Activated naive CD4-positive, alpha-beta T cell treated with anti-CD3 and anti-CD28 coated beads, Interleukin-2, amount 10 ng/mL, durations not matched to agents 7 days and 5 days (primary cell): ENCODE results near the gene RAD51B.

Source experiments
- CTCF ChIA-PET: fragments of 350-600 bp; sonication (Branson Sonifier 250); formaldehyde crosslinking; loops from one replicate; lab custom pipeline; 2021; ENCODE audit warnings: antibody characterized with exemption; lab: Charles Lee
- DNase-seq: peaks from one replicate; pipeline ENCODE4 v3.0.0-alpha.2; 2020
- H3K27ac Mint-ChIP-seq: one replicate; pipeline ENCODE4 v1.8.0; 2021; ENCODE audit warnings: mild to moderate bottlenecking, moderate library complexity, mixed read lengths
- H3K27me3 Mint-ChIP-seq: one replicate; pipeline ENCODE4 v1.8.0; 2021; ENCODE audit warnings: mild to moderate bottlenecking, mixed read lengths
- H3K36me3 Mint-ChIP-seq: one replicate; pipeline ENCODE4 v1.8.0; 2021; ENCODE audit warnings: mixed read lengths
- H3K4me1 Mint-ChIP-seq: one replicate; pipeline ENCODE4 v1.8.0; 2021; ENCODE audit warnings: mixed read lengths
- H3K4me3 Mint-ChIP-seq: one replicate; pipeline ENCODE4 v1.8.0; 2021; ENCODE audit warnings: mild to moderate bottlenecking, moderate library complexity, mixed read lengths
- H3K9me3 Mint-ChIP-seq: one replicate; pipeline ENCODE4 v1.8.0; 2021; ENCODE audit warnings: mixed read lengths

The RAD51B gene

GRCh38 chr14:68315081-68315480 is 495.5 kb downstream of the RAD51B start:
- Mint-ChIP-seq H3K36me3 (peaks cover 2% of the 10 kb centered on the region), H3K4me3 (no peak overlapping the region), H3K27ac (no peak overlapping the region), H3K4me1 (peaks cover 7% of the 10 kb centered on the region), H3K27me3 (no peaks in the 10 kb centered on the region), H3K9me3 (no peaks in the 10 kb centered on the region)
- no peak for DNase-seq
- CTCF ChIA-PET = no interaction called here

GRCh38 chr14:68316078-68316868 is 496.7 kb downstream of the RAD51B start:
- Mint-ChIP-seq H3K4me3 (no peak overlapping the region), H3K27ac (no peak overlapping the region), H3K4me1 (peaks cover 7% of the 10 kb centered on the region), H3K36me3 (peaks cover 2% of the 10 kb centered on the region), H3K9me3 (no peaks in the 10 kb centered on the region), H3K27me3 (no peaks in the 10 kb centered on the region)
- DNase-seq = no peak
- CTCF ChIA-PET = no interaction called here

- Mint-ChIP-seq H3K27me3 (no peaks in the 10 kb centered on the region), H3K4me1 (peaks cover 7% of the 10 kb centered on the region), H3K27ac (no peak overlapping the region), H3K36me3 (peaks cover 2% of the 10 kb centered on the region), H3K4me3 (no peak overlapping the region), H3K9me3 (no peaks in the 10 kb centered on the region)
- CTCF ChIA-PET = interaction anchor here (0.7 kb wide), 1 partner anchor 11 kb away, joined by 3 read pairs; no protein-coding TSS in a partner anchor
- no peak for DNase-seq
These were observed 497.7 kb downstream of the RAD51B start for GRCh38 chr14:68317239-68317638.

- H3K36me3 Mint-ChIP-seq = peaks cover 2% of the 10 kb centered on the region
- no peak for DNase-seq
- H3K4me1 Mint-ChIP-seq = peaks cover 7% of the 10 kb centered on the region
- CTCF ChIA-PET = no interaction called here
- no peak overlapping the region for H3K27ac Mint-ChIP-seq
- H3K4me3 Mint-ChIP-seq = no peak overlapping the region
- H3K27me3 Mint-ChIP-seq = no peaks in the 10 kb centered on the region
- H3K9me3 Mint-ChIP-seq = no peaks in the 10 kb centered on the region
These were observed 499.2 kb downstream of the RAD51B start for GRCh38 chr14:68318828-68319227.

- CTCF ChIA-PET = no interaction called here
- no peaks in the 10 kb centered on the region for H3K27me3 Mint-ChIP-seq
- H3K27ac Mint-ChIP-seq = no peak overlapping the region
- no peaks in the 10 kb centered on the region for H3K4me1 Mint-ChIP-seq
- DNase-seq = no peak
- H3K9me3 Mint-ChIP-seq = no peaks in the 10 kb centered on the region
- H3K4me3 Mint-ChIP-seq = no peak overlapping the region
- H3K36me3 Mint-ChIP-seq = no peaks in the 10 kb centered on the region
These were observed 500.9 kb downstream of the RAD51B start for GRCh38 chr14:68320495-68320894.

- CTCF ChIA-PET = interaction anchor here (1.1 kb wide), 1 partner anchor 10 kb away, joined by 3 read pairs; no protein-coding TSS in a partner anchor
- Mint-ChIP-seq H3K36me3 (no peaks in the 10 kb centered on the region), H3K4me1 (no peaks in the 10 kb centered on the region), H3K27me3 (no peaks in the 10 kb centered on the region), H3K9me3 (no peaks in the 10 kb centered on the region), H3K27ac (peak overlapping the region; percentile 20), H3K4me3 (no peak overlapping the region)
- DNase-seq = no peak
These were observed 503.5 kb downstream of the RAD51B start for GRCh38 chr14:68322940-68323620.

GRCh38 chr14:68325267-68325807 is 505.8 kb downstream of the RAD51B start:
- CTCF ChIA-PET = no interaction called here
- no peak overlapping the region for H3K4me3 Mint-ChIP-seq

GRCh38 chr14:68327231-68327630 is 507.7 kb downstream of the RAD51B start:
- no peak overlapping the region for H3K27ac Mint-ChIP-seq
- no peaks in the 10 kb centered on the region for H3K27me3 Mint-ChIP-seq
- H3K4me1 Mint-ChIP-seq = no peaks in the 10 kb centered on the region
- H3K4me3 Mint-ChIP-seq = no peak overlapping the region
- no peak for DNase-seq
- CTCF ChIA-PET = no interaction called here
- no peaks in the 10 kb centered on the region for H3K9me3 Mint-ChIP-seq
- H3K36me3 Mint-ChIP-seq = no peaks in the 10 kb centered on the region

More at GRCh38 chr14:68325267-68325807, 505.8 kb downstream of the RAD51B start:
- H3K27me3 Mint-ChIP-seq = no peaks in the 10 kb centered on the region
- H3K36me3 Mint-ChIP-seq = no peaks in the 10 kb centered on the region
- no peak for DNase-seq
- H3K4me1 Mint-ChIP-seq = no peaks in the 10 kb centered on the region
- H3K27ac Mint-ChIP-seq = no peak overlapping the region
- no peaks in the 10 kb centered on the region for H3K9me3 Mint-ChIP-seq

- no peak overlapping the region for H3K4me3 Mint-ChIP-seq
- DNase-seq = no peak
- H3K9me3 Mint-ChIP-seq = no peaks in the 10 kb centered on the region
- no peaks in the 10 kb centered on the region for H3K36me3 Mint-ChIP-seq
- no peaks in the 10 kb centered on the region for H3K27me3 Mint-ChIP-seq
- H3K4me1 Mint-ChIP-seq = no peaks in the 10 kb centered on the region
- H3K27ac Mint-ChIP-seq = no peak overlapping the region
- CTCF ChIA-PET = interaction anchor here (0.6 to 1.0 kb wide), 2 partner anchors 11 to 185 kb away, joined by 3 read pairs; no protein-coding TSS in a partner anchor
These were observed 508.9 kb downstream of the RAD51B start for GRCh38 chr14:68328509-68328908.

- H3K27ac Mint-ChIP-seq = no peak overlapping the region
- peaks cover 2% of the 10 kb centered on the region for H3K36me3 Mint-ChIP-seq
- no peaks in the 10 kb centered on the region for H3K4me1 Mint-ChIP-seq
- CTCF ChIA-PET = interaction anchor here (1.8 kb wide), 1 partner anchor 17 kb away, joined by 4 read pairs; no protein-coding TSS in a partner anchor
- no peak overlapping the region for H3K4me3 Mint-ChIP-seq
- no peak for DNase-seq
- no peaks in the 10 kb centered on the region for H3K27me3 Mint-ChIP-seq
- H3K9me3 Mint-ChIP-seq = no peaks in the 10 kb centered on the region
These were observed 511.8 kb downstream of the RAD51B start for GRCh38 chr14:68331426-68331825.

- no peak overlapping the region for H3K4me3 Mint-ChIP-seq
- no peak overlapping the region for H3K27ac Mint-ChIP-seq
- H3K4me1 Mint-ChIP-seq = no peaks in the 10 kb centered on the region
- peaks cover 2% of the 10 kb centered on the region for H3K36me3 Mint-ChIP-seq
- no peak for DNase-seq
- H3K9me3 Mint-ChIP-seq = no peaks in the 10 kb centered on the region
- CTCF ChIA-PET = interaction anchor here (1.8 kb wide), 1 partner anchor 18 kb away, joined by 4 read pairs; no protein-coding TSS in a partner anchor
- H3K27me3 Mint-ChIP-seq = no peaks in the 10 kb centered on the region
These were observed 512.4 kb downstream of the RAD51B start for GRCh38 chr14:68331991-68332390.

GRCh38 chr14:68333262-68333661 is 513.7 kb downstream of the RAD51B start:
- Mint-ChIP-seq H3K27ac (no peak overlapping the region), H3K27me3 (no peaks in the 10 kb centered on the region), H3K4me3 (no peak overlapping the region), H3K9me3 (no peaks in the 10 kb centered on the region), H3K36me3 (peaks cover 2% of the 10 kb centered on the region), H3K4me1 (no peaks in the 10 kb centered on the region)
- CTCF ChIA-PET = no interaction called here
- no peak for DNase-seq

GRCh38 chr14:68335312-68335711 is 515.7 kb downstream of the RAD51B start:
- H3K27ac Mint-ChIP-seq = no peak overlapping the region
- no peaks in the 10 kb centered on the region for H3K9me3 Mint-ChIP-seq
- H3K4me1 Mint-ChIP-seq = no peaks in the 10 kb centered on the region
- H3K4me3 Mint-ChIP-seq = no peak overlapping the region
- no peaks in the 10 kb centered on the region for H3K27me3 Mint-ChIP-seq
- peaks cover 2% of the 10 kb centered on the region for H3K36me3 Mint-ChIP-seq
- DNase-seq = no peak
- CTCF ChIA-PET = interaction anchor here (1.0 kb wide), 1 partner anchor 481 kb away, joined by 3 read pairs; no protein-coding TSS in a partner anchor

- Mint-ChIP-seq H3K4me1 (peaks cover under 1% of the 10 kb centered on the region), H3K27me3 (no peaks in the 10 kb centered on the region), H3K4me3 (no peak overlapping the region), H3K9me3 (no peaks in the 10 kb centered on the region), H3K27ac (no peak overlapping the region), H3K36me3 (peaks cover 2% of the 10 kb centered on the region)
- no peak for DNase-seq
- CTCF ChIA-PET = interaction anchor here (1.0 kb wide), 1 partner anchor 480 kb away, joined by 3 read pairs; no protein-coding TSS in a partner anchor
These were observed 516.6 kb downstream of the RAD51B start for GRCh38 chr14:68336165-68336564.
